Measurements from ENCODE around the gene REG3G.

DNA sequence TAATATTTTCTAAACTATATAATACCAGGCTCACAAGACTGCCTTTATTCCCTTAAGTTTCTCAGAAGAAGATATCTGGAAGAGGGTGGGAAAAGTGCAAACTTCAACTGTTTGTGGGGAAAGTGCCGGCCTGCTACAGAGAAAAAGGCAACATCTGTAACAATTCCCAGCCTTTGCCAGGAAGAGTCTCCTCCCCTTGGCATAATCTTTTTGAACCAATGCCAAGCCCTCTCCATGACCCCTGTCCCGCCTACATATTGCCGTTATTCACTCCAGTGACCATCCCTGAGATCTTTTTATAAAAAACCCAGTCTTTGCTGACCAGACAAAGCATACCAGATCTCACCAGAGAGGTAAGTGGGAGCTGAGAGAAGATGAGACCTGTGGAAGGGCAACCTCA is at the start of gene REG3G:
- TF ChIP-seq NR1H2 (CRISPR knock-in tag; IDR thresholded peaks at IDR 0.05) (no peak), NFE2L1 (CRISPR knock-in tag; IDR thresholded peaks at IDR 0.05) (no peak), FOXJ3 (CRISPR knock-in tag; IDR thresholded peaks at IDR 0.05; ENCODE audit: borderline replicate concordance) (no peak), AFF4 (CRISPR knock-in tag; IDR thresholded peaks at IDR 0.05; ENCODE audit: borderline replicate concordance) (no peak), SP1 (CRISPR knock-in tag; conservative IDR thresholded peaks at IDR 0.05) (no peak)
- TF ChIP-seq, protein P1, sequence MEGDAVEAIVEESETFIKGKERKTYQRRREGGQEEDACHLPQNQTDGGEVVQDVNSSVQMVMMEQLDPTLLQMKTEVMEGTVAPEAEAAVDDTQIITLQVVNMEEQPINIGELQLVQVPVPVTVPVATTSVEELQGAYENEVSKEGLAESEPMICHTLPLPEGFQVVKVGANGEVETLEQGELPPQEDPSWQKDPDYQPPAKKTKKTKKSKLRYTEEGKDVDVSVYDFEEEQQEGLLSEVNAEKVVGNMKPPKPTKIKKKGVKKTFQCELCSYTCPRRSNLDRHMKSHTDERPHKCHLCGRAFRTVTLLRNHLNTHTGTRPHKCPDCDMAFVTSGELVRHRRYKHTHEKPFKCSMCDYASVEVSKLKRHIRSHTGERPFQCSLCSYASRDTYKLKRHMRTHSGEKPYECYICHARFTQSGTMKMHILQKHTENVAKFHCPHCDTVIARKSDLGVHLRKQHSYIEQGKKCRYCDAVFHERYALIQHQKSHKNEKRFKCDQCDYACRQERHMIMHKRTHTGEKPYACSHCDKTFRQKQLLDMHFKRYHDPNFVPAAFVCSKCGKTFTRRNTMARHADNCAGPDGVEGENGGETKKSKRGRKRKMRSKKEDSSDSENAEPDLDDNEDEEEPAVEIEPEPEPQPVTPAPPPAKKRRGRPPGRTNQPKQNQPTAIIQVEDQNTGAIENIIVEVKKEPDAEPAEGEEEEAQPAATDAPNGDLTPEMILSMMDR (IDR thresholded peaks at IDR 0.05) = no peak
- TF ChIP-seq, protein P2, sequence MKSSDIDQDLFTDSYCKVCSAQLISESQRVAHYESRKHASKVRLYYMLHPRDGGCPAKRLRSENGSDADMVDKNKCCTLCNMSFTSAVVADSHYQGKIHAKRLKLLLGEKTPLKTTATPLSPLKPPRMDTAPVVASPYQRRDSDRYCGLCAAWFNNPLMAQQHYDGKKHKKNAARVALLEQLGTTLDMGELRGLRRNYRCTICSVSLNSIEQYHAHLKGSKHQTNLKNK (CRISPR knock-in tag; IDR thresholded peaks at IDR 0.05) = no peak
